ENCODE results near the gene PTPRN2. TPM values are rescaled to one million over a fixed set of nuclear protein-coding genes. Genes with fewer than 3 reads are reported as not detected.
A peak's percentile ranks its signal among the peaks of the same experiment; 100 is the strongest.

PTPRN2 gene
- total and polyA plus RNA-seq, 2 of the 8 experiments (the other 6 are each of a cell fraction or from before 2014, with no cell fraction given) = 2.6 to 4.5 TPM

DNA sequence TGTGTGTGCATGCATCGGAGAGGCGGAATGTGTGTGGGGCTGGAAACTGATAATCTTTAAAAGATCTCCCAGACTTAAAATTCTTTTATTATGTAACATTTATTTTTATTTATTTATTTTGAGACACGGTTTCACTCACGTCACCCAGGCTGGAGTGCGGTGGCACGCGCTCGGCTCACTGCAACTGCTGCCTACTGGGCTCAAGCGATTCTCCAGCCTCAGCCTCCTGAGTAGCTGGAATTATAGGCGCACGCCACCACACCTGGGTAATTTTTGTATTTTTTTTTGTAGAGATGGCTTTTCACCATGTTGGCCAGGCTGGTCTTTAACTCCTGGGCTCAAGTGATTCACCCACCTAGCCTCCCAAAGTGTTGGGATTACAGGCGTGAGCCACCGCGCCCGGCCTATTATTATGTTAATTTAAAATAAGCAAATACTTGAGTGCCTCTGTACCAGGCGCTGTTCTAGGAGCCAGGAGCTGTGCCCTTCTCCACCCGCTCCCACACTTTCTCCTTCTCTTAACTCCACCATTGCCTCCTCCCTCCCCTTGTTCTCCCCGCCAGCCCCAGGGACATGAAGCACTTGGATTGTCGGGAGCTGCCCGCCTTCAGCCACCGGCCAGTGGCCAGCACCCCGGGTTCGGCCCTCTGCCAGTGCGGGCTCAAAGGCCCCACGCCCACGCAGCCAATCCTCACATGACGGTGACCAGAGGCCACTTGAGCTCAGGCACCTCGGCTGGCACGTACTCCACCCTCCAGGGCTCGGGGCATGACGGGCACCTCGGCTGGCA, 1087.3 kb downstream of the PTPRN2 start:
- H3K27ac ChIP-seq (ENCODE audit: low read depth, low read length) = no peak overlapping the region
- ChIA-PET CTCF (ENCODE audit: partially characterized antibody) (no interaction called here), POLR2A (ENCODE audit: partially characterized antibody) (no interaction called here)
- no peak overlapping the region for H4K91ac ChIP-seq (replicated peaks; ENCODE audit: insufficient read length, low read length)
- H3K79me1 ChIP-seq (ENCODE audit: low read depth, low read length) = no peaks in the 10 kb centered on the region; the same call in 1 of the 2 replicates
- H4K5ac ChIP-seq (ENCODE audit: insufficient read length, low read depth, low read length) = no peak overlapping the region
- DNase-seq (ENCODE audit: low read depth in 1 of 2, low spot score in 2 of 2) = peak in 1 of 2 experiments; percentile 41
- no peak overlapping the region for H2BK5ac ChIP-seq (ENCODE audit: low read depth, low read length)
- no peak overlapping the region for H3K56ac ChIP-seq (replicated peaks; ENCODE audit: insufficient read length, low read depth, low read length)
- peaks cover 0 to 2% (median 0%) of the 10 kb centered on the region in 4 experiments; a peak in 1 of 7 replicates for H3K4me1 ChIP-seq (replicated peaks in 1 of 4; ENCODE audit: control insufficient read depth in 3 of 4, insufficient read depth in 4 of 4, low read length in 3 of 4)
- no peak overlapping the region for H4K8ac ChIP-seq (ENCODE audit: extremely low read depth, insufficient read depth, low read length)
- WGBS, 2 experiments (ENCODE audit: extremely low coverage in 1 of 2, insufficient coverage in 1 of 2, insufficient read length in 1 of 2, insufficient replicate concordance in 2 of 2, low coverage in 1 of 2, low lambda C conversion rate in 2 of 2, missing lambda C conversion rate in 1 of 2) = 78% methylated on average over 32 of the region's 32 CpGs; no CpG with 5 or more reads in 1 of the 2 experiments
- H2BK15ac ChIP-seq (ENCODE audit: low read length) = no peak overlapping the region
- no peak overlapping the region for H2BK20ac ChIP-seq (ENCODE audit: low read length)
- H2BK120ac ChIP-seq (replicated peaks; ENCODE audit: low read depth, low read length) = no peak overlapping the region
- no peak overlapping the region for H3K18ac ChIP-seq (ENCODE audit: extremely low read depth, low read length)
- no peak overlapping the region for H3K14ac ChIP-seq (ENCODE audit: insufficient read length)
- no peak overlapping the region for H3K4ac ChIP-seq (replicated peaks; ENCODE audit: insufficient read length, low read depth, low read length)
- H3K27me3 ChIP-seq (replicated peaks in 1 of 4; ENCODE audit: control insufficient read depth in 3 of 4, extremely low read depth in 1 of 4, insufficient read depth in 3 of 4, low read length in 3 of 4) = peaks cover 0 to 35% (median 18%) of the 10 kb centered on the region in 4 experiments; a peak in 6 of 7 replicates
- 0 out of 4 replicates have a peak, but pooled peaks cover 0 to 2% of the 10 kb centered on the region in 2 experiments for H3K9me3 ChIP-seq (ENCODE audit: insufficient read depth in 2 of 2, low read depth in 1 of 2, low read length in 1 of 2)
- H2BK12ac ChIP-seq (ENCODE audit: low read depth, low read length) = no peak overlapping the region
- H3K4me3 ChIP-seq (ENCODE audit: extremely low read depth in 1 of 4, insufficient read depth in 2 of 4, low read depth in 3 of 4, low read length in 4 of 4) = no peak overlapping the region
- no peak overlapping the region for H3K4me2 ChIP-seq (ENCODE audit: insufficient read depth in 1 of 2, low read depth in 2 of 2, low read length in 2 of 2)
- H4K20me1 ChIP-seq (replicated peaks in 1 of 2; ENCODE audit: control insufficient read depth in 1 of 2, insufficient read depth in 2 of 2, low read length in 2 of 2) = peaks cover 0 to 6% of the 10 kb centered on the region in 2 experiments
- no peak overlapping the region for H3K9ac ChIP-seq (replicated peaks in 1 of 4; ENCODE audit: extremely low read depth in 1 of 4, low read depth in 3 of 4, low read length in 3 of 4)
- H3K23ac ChIP-seq (ENCODE audit: insufficient read length) = no peak overlapping the region
- H3K23me2 ChIP-seq (ENCODE audit: low read depth, low read length) = no peaks in the 10 kb centered on the region
- FAIRE-seq = no peak
- H3K79me2 ChIP-seq (ENCODE audit: control insufficient read depth in 1 of 2, insufficient read depth in 2 of 2, low read length in 2 of 2) = no peaks in the 10 kb centered on the region
- H2AFZ ChIP-seq (ENCODE audit: low read length) = no peak overlapping the region
- H3K36me3 ChIP-seq (ENCODE audit: control insufficient read depth in 2 of 4, insufficient read depth in 4 of 4, low read length in 3 of 4) = no peaks in the 10 kb centered on the region
- no peak overlapping the region for H2AK5ac ChIP-seq (ENCODE audit: low read depth, low read length)
- TF ChIP-seq, protein P1, sequence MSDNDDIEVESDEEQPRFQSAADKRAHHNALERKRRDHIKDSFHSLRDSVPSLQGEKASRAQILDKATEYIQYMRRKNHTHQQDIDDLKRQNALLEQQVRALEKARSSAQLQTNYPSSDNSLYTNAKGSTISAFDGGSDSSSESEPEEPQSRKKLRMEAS (IDR thresholded peaks at IDR 0.05) = no peak
- TF ChIP-seq SAP30 (IDR thresholded peaks at IDR 0.05; ENCODE audit: insufficient read depth, insufficient replicate concordance, low read length) (no peak), RBBP5 (IDR thresholded peaks at IDR 0.05; ENCODE audit: borderline replicate concordance, low read depth, low read length) (no peak), RXRA (IDR thresholded peaks at IDR 0.05; ENCODE audit: insufficient read depth, low read depth, low read length) (no peak), TEAD4 (IDR thresholded peaks at IDR 0.05; ENCODE audit: low read depth, low read length) (no peak), RNF2 (IDR thresholded peaks at IDR 0.05; ENCODE audit: borderline replicate concordance, low read depth, low read length, missing control alignments, poor library complexity, severe bottlenecking) (no peak), TCF12 (IDR thresholded peaks at IDR 0.05; ENCODE audit: low read depth, low read length) (no peak), HDAC6 (IDR thresholded peaks at IDR 0.05; ENCODE audit: low read depth, low read length) (no peak), GTF2F1 (IDR thresholded peaks at IDR 0.05; ENCODE audit: borderline replicate concordance, low read depth, low read length) (no peak), CHD1 (IDR thresholded peaks at IDR 0.05; ENCODE audit: low read depth, low read length) (no peak), SRF (IDR thresholded peaks at IDR 0.05; ENCODE audit: low read depth, low read length) (no peak), SP4 (IDR thresholded peaks at IDR 0.05; ENCODE audit: low read length) (no peak)

All from H1 (cell line).